ENCODE data around the gene SPTA1. TPM values are rescaled to one million over a fixed set of nuclear protein-coding genes. Genes with fewer than 3 reads are reported as not detected.

SPTA1 gene
- total and polyA plus RNA-seq, 12 donors: under 0.01 to 2.8 (median 0.19) TPM; not detected in 7

GRCh38 chr1:158687037-158687436, 522 bp upstream of the SPTA1 start:
- Histone ChIP-seq H3K27me3 (peaks cover 4% of the 10 kb centered on the region), H3K4me1 (replicated peaks in 1 of 2) (no peaks in the 10 kb centered on the region), H3K4me3 (no peak overlapping the region), H3K9me3 (replicated peaks in 1 of 3) (no peaks in the 10 kb centered on the region), H3K27ac (no peak overlapping the region), H3K36me3 (replicated peaks in 1 of 2) (no peaks in the 10 kb centered on the region)
- TF ChIP-seq CTCF (IDR thresholded peaks at IDR 0.05) (no peak), POLR2A (IDR thresholded peaks at IDR 0.05) (no peak)
- intact Hi-C loops (cut with DNase I): no loop called here
- no peak for DNase-seq

GRCh38 chr1:158685085-158685484, 1.4 kb downstream of the SPTA1 start:
- Histone ChIP-seq H3K4me1 (replicated peaks in 1 of 2) (no peaks in the 10 kb centered on the region), H3K27me3 (peaks cover 4% of the 10 kb centered on the region), H3K36me3 (replicated peaks in 1 of 2) (no peaks in the 10 kb centered on the region), H3K9me3 (replicated peaks in 1 of 3) (no peaks in the 10 kb centered on the region), H3K4me3 (no peak overlapping the region), H3K27ac (no peak overlapping the region)
- TF ChIP-seq CTCF (IDR thresholded peaks at IDR 0.05) (no peak), POLR2A (IDR thresholded peaks at IDR 0.05) (no peak)
- 66 to 77% (median 72%) methylated on average over 7 of the region's 7 CpGs for WGBS, 4 donors
- DNase-seq: no peak
- intact Hi-C loops (cut with DNase I): no loop called here

GRCh38 chr1:158681606-158682005, 4.9 kb downstream of the SPTA1 start:
- intact Hi-C loops (cut with DNase I): no loop called here
- no peaks in the 10 kb centered on the region for H3K36me3 ChIP-seq (replicated peaks in 1 of 2)
- H3K4me1 ChIP-seq (replicated peaks in 1 of 2): no peaks in the 10 kb centered on the region
- TF ChIP-seq POLR2A (IDR thresholded peaks at IDR 0.05) (no peak), CTCF (IDR thresholded peaks at IDR 0.05) (no peak)
- no peak overlapping the region for H3K27ac ChIP-seq
- H3K4me3 ChIP-seq: no peak overlapping the region
- 76 to 85% (median 83%) methylated on average over 2 of the region's 2 CpGs for WGBS, 4 donors
- H3K9me3 ChIP-seq (replicated peaks in 1 of 3): no peaks in the 10 kb centered on the region
- peaks cover 4% of the 10 kb centered on the region for H3K27me3 ChIP-seq
- DNase-seq: no peak

- Histone ChIP-seq H3K4me3 (no peak overlapping the region), H3K27me3 (peaks cover under 1% of the 10 kb centered on the region), H3K36me3 (replicated peaks in 1 of 2) (no peaks in the 10 kb centered on the region), H3K9me3 (replicated peaks in 1 of 3) (no peaks in the 10 kb centered on the region), H3K27ac (no peak overlapping the region), H3K4me1 (replicated peaks in 1 of 2) (no peaks in the 10 kb centered on the region)
- 76 to 89% (median 84%) methylated on average over 1 of the region's 1 CpG for WGBS, 4 donors
- TF ChIP-seq POLR2A (IDR thresholded peaks at IDR 0.05) (no peak), CTCF (IDR thresholded peaks at IDR 0.05) (no peak)
- intact Hi-C loops (cut with DNase I): no loop called here
- no peak for DNase-seq
Measured at GRCh38 chr1:158679289-158679688, 7.2 kb downstream of the SPTA1 start.

Measured in adrenal gland (tissue), 12 donors.